HL-60/S4 (cell line): ENCODE measurements around the gene EOLA1.
"Not testable (repeated sequence)": the region's sequence is repeated elsewhere in the genome, so short reads cannot be mapped to it uniquely, and the experiment has no call there.

Source experiments
- in situ Hi-C: fragments of 300-500 bp; cut with MboI; formaldehyde crosslinking; loops from 2 replicates; pipeline ENCODE4 v1.14.3; 2022; ENCODE audit warnings: low sequenced_read_pairs

Gene EOLA1

GRCh38 chrX:149541521-149542047 is 772 bp downstream of the EOLA1 start:
- in situ Hi-C loops: no loop called here

GRCh38 chrX:149545545-149546543 is 5.0 kb downstream of the EOLA1 start:
- in situ Hi-C loops: not testable (repeated sequence)

GRCh38 chrX:149546962-149547361 is 6.2 kb downstream of the EOLA1 start:
- in situ Hi-C loops: not testable (repeated sequence)

GRCh38 chrX:149547782-149548181 is 7.0 kb downstream of the EOLA1 start:
- in situ Hi-C loops: not testable (repeated sequence)

GRCh38 chrX:149549701-149550100 is 8.9 kb downstream of the EOLA1 start, which contains the start of gene HSFX3:
HSFX3 (minus strand) TSS chrX:149549924; CDS start chrX:149549852, 72 bp downstream.
- in situ Hi-C loops: not testable (repeated sequence)

- in situ Hi-C loops: not testable (repeated sequence)
Measured at GRCh38 chrX:149550454-149550853, 9.6 kb downstream of the EOLA1 start.

GRCh38 chrX:149551245-149551938 is 10.6 kb downstream of the EOLA1 start:
- in situ Hi-C loops: not testable (repeated sequence)

- in situ Hi-C loops: not testable (repeated sequence)
Measured at GRCh38 chrX:149551939-149552248, 11.1 kb downstream of the EOLA1 start.

GRCh38 chrX:149555251-149555650 is 14.4 kb downstream of the EOLA1 start:
- in situ Hi-C loops: not testable (repeated sequence)

- in situ Hi-C loops: no loop called here
Measured at GRCh38 chrX:149563359-149563758, 22.5 kb downstream of the EOLA1 start.

GRCh38 chrX:149567621-149568417 is 27.0 kb downstream of the EOLA1 start:
- in situ Hi-C loops: no loop called here

- in situ Hi-C loops: no loop called here
Measured at GRCh38 chrX:149568701-149569296, 28.0 kb downstream of the EOLA1 start.

- in situ Hi-C loops: no loop called here
Measured at GRCh38 chrX:149569770-149570169, 29.0 kb downstream of the EOLA1 start.

- in situ Hi-C loops: no loop called here
Measured at GRCh38 chrX:149570668-149571067, 29.9 kb downstream of the EOLA1 start.

GRCh38 chrX:149571770-149572169 is 31.0 kb downstream of the EOLA1 start:
- in situ Hi-C loops: no loop called here

GRCh38 chrX:149572743-149573142 is 31.9 kb downstream of the EOLA1 start:
- in situ Hi-C loops: no loop called here

GRCh38 chrX:149573456-149573855 is 32.6 kb downstream of the EOLA1 start:
- in situ Hi-C loops: not testable (repeated sequence)

GRCh38 chrX:149585631-149586030 is 44.8 kb downstream of the EOLA1 start:
- in situ Hi-C loops: not testable (repeated sequence)

- in situ Hi-C loops: not testable (repeated sequence)
Measured at GRCh38 chrX:149587359-149587758, 46.5 kb downstream of the EOLA1 start, which contains the start of gene MAGEA9B. MAGEA9B (minus strand) TSS chrX:149587459; CDS start chrX:149583179, 4,280 bp downstream.

GRCh38 chrX:149590993-149591392 is 50.2 kb downstream of the EOLA1 start:
- in situ Hi-C loops: not testable (repeated sequence)
